HPDE6-E6E7 (cell line): Measurements from ENCODE around the gene BAX.

Experiments
- DNase-seq: peaks from one replicate; pipeline ENCODE4 v3.0.0; 2011; ENCODE audit warnings: missing footprints; ENCODE audit errors: extremely low spot score

BAX gene

GRCh38 chr19:48962029-48962848, 7.6 kb downstream of the BAX start:
- no peak for DNase-seq

GRCh38 chr19:48962849-48963165, 8.1 kb downstream of the BAX start:
- DNase-seq = no peak

GRCh38 chr19:48963371-48964204, 8.9 kb downstream of the BAX start:
- no peak for DNase-seq

- no peak for DNase-seq
These were observed 9.7 kb downstream of the BAX start for GRCh38 chr19:48964205-48965039.

- DNase-seq = peak; percentile 93
These were observed 10.5 kb downstream of the BAX start, which contains the start of gene FTL for GRCh38 chr19:48965040-48965805. Gene FTL, plus strand, starts transcription at chr19:48965309. Its CDS starts 199 bp downstream, at chr19:48965508.

GRCh38 chr19:48965806-48966540, 11.3 kb downstream of the BAX start:
- DNase-seq = no peak

GRCh38 chr19:48966541-48967345, 12.1 kb downstream of the BAX start:
- no peak for DNase-seq

GRCh38 chr19:48967346-48968178, 12.9 kb downstream of the BAX start:
- DNase-seq = no peak

GRCh38 chr19:48968179-48968661, 13.5 kb downstream of the BAX start:
- no peak for DNase-seq

GRCh38 chr19:48968813-48969218, 14.1 kb downstream of the BAX start:
- no peak for DNase-seq

GRCh38 chr19:48969276-48970138, 14.8 kb downstream of the BAX start:
- DNase-seq = no peak

- no peak for DNase-seq
These were observed 15.6 kb downstream of the BAX start for GRCh38 chr19:48970139-48970766.

GRCh38 chr19:48970923-48971395, 16.3 kb downstream of the BAX start:
- no peak for DNase-seq

- DNase-seq = no peak
These were observed 21.5 kb downstream of the BAX start for GRCh38 chr19:48975947-48976847.

- no peak for DNase-seq
These were observed 22.4 kb downstream of the BAX start for GRCh38 chr19:48977061-48977460.

GRCh38 chr19:48982280-48982679, 27.6 kb downstream of the BAX start:
- no peak for DNase-seq
